HG02588 (cell line): ENCODE measurements around the gene SFMBT1.

Experiments
- ATAC-seq: cut with Tn5 transposase; IDR thresholded peaks from one replicate; pipeline ENCODE4 v1.9.1; 2021; ENCODE audit warnings: mild to moderate bottlenecking, moderate library complexity; ENCODE audit not compliant: unreplicated experiment

The SFMBT1 gene

DNA sequence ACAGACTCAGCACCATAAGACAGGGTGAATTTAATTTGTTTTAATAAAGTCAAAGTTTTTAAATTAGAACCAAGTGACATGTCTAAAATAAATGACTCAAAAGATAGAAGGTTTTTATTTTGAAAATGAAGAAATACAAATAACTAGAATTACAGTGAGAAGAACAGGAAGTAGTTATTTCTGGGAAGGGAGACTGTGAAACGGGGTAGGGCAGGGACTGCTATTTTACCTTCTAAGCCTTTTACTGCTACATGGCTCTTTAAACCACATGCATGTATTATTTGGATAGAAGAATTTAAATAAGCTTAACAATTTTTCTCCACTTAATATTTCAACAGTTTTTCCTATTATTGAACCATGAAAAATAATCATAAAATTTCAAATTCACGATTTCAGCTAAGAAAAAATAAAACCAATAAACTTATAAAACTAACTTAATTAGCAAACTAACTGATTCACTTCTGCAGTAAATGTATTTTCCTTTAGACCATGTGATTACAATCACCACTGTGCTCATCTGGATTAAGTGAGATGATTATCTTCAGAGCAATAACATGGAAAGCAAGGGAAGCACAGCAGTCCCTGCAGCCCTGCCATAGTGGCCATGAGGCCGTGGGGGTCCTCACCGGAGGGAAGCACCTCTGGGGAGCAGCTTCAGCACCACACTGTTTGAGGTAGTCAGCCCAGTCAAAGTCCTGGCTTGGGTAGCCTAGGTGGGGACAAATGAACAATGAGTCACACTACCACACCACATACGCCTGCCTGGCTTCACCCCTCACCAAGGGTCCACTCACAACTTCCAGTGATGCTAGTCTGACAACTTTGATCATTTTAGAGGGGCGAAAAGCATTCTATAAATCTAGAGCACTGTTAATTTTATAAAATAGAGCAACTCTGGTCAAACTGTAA lies 120.2 kb downstream of the SFMBT1 start:
- no peak for ATAC-seq

DNA sequence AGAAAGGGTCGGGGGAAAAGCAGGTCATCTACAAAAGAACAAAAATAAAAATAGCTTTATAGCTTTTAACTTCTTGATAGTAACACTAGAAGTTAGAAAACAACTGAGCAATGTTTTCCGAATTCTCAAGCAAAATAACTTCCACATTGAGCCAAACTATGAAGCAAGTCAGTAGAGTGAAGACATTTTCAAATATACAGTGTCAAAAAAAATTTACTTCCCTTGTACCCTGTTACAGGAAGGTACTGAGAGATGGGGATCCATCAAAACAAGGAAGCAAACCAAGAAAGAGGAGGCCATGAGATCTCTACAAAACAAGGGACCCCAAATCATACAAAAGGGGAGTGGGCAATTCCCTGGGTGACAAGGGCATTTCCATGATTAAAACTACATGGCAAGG lies 121.9 kb downstream of the SFMBT1 start:
- no peak for ATAC-seq

DNA sequence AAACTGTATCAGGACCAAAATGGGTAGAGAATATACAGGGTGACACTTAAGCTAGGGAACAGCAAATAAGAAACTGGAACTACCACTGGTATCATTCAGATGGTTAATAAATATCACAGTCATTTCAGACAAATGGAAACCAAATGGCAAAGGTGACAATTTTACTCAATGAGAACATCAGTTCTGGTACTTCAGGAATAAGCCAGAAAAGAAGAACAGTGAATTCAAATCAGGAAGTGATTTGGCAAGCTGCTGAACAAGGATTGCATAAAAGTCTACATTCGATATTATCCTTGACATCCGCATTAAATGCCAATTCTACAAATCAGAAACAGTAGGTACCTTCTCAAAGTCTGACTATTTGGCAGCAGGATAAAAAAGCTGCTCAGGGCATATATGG lies 125.0 kb downstream of the SFMBT1 start:
- no peak for ATAC-seq

DNA sequence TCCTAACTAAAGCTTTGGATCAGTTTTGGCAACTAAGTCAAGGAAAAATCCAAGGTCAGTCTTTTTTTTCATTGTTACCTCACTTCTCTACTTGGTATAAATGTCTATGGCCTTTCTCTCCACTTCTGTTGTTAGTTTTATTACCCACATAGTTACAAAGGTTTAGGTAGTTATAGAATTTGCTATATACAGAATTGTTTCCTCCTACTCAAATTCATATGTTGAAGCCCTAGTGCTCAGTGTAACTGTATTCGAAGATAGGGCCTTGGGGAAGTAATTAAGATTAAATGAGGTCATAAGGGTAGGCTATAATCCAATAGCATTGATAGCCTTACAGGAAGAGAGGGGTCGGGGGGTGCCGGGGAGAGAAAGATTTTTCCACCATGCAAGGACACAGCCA lies 128.8 kb downstream of the SFMBT1 start:
- ATAC-seq = no peak

DNA sequence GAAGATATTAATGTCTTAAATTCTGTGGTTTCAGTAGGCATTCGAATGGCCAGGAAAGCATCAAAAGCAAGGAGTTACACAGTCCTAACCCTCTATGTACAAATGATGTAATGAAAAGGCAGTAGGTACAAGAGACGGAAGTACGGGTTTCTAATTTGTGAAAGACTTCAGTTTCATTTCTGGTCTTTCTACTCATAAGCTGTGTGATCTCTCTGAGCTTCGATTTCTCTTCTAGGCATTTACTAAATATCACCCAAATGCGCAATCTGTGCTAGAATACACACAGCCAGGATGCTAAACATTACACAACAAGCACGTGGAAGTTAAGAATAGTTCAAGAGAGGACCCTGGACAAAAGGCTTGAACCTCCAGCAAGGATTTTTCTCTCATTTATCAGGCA lies 130.6 kb downstream of the SFMBT1 start:
- ATAC-seq = no peak

DNA sequence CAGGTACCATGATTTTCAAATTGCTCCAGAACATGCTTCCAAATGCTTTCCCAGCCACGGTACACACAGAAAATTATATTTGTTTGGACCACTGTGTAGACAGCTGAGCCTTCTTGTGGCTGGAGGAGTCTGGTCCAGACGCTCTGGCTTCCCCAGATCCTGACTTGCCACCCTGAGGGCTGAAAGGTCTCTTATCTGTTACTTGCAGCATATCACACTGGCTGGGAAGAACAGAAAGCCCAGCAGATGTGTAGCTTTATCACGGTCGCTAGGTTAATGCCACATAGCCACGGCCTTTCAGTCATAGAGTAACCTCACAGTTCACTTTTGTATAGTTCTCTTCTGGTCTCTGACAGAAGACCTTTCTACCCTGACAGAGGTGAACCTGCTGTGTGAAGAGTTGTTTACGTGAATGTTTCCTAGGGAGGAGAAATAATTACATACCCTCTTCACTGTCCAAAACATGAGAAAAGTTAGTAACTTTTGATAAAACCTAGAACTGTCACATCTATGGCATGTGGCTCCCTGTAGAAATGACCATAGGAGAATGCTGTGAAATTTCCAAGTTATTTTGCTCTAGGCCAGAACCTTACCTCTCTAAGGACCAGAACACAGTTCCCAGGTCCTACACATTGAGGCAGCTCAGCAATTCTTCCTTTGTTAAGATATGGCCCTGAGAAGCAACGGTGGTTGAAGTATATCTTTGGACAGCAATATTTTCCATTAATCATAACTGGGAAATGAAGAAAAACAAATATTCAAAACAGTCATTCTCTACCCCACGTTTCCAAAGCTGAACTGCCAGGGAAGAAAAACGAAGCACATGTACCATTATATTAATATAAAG lies 132.8 kb downstream of the SFMBT1 start:
- no peak for ATAC-seq

DNA sequence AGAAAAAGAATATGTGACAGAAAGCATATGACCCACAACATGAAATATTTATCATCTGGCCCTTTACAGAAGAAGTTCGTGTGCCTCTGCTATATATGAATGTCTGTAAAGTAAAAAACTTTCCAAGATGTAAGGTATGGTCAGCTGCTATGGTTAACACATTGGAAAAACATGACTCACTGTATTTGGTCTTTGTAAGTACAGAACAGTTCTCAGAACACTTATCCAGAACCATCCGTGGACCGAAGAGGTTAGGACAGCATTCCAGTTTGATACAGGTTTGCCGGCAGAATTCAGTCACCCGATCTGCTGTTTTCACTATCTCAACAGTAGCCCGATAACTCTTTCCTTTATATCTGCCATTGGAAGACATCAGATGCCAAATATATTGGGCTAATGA lies 135.1 kb downstream of the SFMBT1 start:
- no peak for ATAC-seq

DNA sequence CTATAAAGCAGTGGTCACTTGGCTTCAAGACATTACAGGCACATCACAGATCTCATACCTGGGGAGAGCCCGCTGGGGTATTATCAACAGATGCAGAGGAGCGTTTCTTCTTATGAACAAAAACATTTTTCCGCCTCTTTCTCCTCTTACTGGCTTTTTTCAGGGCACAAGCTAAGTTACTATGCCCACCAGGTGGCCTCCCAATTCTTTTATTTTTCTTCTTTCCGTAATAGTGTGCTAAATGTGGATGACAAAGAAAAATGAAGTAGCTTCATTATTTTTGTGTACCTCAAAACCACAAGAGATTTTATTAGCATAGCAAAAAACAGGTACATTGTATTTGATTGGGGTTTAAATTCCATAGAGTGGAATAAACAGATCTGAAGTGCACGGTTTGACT lies 138.4 kb downstream of the SFMBT1 start:
- no peak for ATAC-seq

DNA sequence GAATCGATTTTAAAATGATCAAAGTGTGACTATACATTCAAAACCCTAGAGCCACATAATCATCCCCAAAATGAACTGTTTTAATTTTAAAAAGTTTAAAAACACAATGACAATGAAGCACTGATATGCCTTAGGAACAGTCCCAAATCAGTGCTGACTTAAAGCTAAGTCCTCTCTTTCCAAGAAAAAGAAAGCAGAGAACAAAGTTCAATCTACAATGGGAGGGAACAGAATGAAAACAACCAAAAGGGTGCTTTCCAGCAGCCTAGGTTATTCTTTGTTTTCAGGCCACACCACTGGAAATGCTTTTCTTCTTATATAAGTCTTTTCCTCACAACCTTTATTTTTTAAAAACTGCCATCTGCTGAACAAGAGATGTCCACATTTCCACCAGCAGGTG lies 141.3 kb downstream of the SFMBT1 start:
- no peak for ATAC-seq

DNA sequence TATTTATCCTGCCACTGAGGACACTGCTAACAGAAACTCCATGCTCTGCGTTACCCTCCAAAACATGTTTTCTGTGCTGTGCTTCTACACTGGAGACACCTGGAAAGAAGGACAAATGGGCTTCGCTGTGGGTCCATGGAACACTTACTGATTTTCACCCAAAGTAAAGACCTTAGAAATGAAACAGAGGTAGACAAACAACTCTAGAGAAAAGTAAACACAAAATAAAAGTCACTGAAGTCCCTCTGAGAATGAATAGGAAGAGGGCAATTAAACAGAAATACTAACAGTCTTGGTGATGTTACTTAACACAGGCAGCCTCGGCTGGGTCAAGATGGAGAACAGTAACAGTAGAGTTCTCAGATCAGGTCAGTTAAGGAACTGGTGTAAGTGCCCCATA lies 141.9 kb downstream of the SFMBT1 start:
- no peak for ATAC-seq

DNA sequence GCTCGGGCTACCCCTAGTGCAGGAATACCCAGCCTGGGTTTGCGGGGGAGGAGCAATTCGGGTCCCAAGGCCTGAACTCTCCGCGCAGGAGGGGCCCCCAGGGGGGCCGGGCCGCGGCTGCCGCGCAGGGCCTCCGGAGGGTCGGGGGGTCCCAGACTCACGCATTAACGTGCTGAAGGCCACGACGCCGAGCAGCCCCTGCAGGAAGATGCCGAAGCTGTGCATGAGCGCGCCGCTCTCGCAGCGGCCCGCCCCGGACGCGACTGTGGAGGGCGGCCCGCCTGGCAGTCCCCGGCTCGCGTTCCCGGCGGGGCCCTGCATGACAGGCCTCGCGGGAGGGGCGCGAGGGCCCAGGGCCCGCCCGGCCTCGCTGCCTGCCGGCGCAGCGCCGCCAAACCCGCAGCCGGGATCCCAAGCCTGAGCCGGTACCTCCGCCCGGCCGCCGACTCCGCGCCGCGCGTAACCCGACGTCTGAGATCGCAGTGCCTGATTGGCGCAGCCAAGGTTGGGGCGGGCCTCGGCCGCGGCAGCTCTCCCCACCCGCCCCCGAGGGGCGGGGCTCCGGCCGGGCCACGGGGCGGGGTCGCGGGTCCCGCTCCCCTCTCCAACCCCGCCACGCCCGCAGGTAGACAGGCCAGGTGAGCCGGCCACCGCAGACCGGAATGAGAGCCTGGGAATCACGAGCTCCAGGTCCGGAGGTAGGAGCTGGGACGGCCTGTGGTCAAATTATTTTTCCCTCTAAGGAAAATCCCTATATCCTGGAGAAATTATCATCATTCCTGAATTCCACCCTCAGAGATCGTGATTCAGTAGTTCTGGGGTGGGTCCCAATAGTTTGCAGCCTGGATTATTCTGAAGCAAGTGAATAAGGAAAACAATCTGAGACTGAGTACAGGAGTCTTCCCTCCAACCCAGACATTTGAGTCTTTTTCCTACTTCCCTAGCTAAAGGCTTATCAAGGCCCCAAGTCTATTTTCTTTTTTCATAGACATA lies 148.4 kb downstream of the SFMBT1 start, which contains the start of gene STIMATE:
Gene STIMATE (minus strand): TSS at position 419 of the 993 bp plus-strand sequence. CDS start 98 bp downstream, at position 321.
- peak; percentile 95 for ATAC-seq

DNA sequence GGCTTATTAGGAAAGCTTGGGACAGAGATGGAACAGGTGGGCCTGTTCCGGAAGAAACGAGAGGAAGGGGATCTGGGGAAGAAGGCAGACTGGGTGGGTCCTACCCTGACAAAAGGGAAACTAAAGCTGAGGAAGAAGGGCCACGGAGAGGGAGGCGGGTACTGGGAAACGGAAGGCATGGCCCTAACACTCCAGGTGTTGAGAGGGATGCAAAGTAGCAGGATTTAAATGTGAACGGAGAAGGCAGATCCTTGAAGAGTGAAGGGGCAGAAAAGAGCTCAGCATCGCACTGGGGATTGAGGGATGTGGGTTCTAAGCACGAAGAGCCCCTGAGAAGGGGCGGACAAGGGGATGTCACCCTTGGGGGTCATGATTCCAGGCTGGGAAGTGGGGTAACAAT lies 149.3 kb downstream of the SFMBT1 start:
- ATAC-seq = no peak

DNA sequence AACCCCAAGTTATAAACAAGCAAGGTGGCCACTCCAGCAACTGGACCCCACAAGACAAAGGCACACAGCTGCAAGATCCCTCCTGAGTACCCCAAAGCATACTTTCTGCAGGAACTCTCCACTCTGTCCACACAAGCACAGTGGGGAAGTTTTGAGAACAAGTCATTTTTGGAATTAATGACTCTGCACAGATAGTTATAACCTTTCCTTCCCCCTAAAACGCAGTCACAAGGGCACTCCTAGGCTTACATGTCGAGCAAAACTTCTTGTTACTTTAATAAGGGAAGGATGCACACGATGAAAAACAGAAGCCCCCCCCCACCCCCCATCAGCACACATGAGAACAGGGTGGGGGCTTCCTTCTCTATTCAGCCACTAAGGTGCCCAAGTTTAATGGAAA lies 149.7 kb downstream of the SFMBT1 start:
- no peak for ATAC-seq

DNA sequence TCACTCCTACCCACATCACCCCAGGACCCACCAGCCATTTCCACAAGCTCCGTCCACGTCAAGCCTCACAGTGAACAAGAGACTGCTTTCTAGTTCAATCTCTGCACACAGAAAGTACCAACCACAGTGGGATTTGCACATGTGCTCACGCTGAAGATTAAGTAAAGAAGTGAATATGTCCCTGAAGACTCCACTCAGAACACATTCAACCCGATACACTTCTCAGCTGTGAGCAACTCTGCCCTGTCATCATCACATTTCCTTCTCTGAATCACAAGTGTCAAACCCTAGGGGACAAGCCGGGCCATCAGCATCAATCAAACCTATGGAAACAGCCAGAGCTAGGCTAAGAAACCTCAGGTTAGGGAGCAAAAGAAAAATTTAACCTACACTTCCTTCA lies 150.5 kb downstream of the SFMBT1 start:
- no peak for ATAC-seq

DNA sequence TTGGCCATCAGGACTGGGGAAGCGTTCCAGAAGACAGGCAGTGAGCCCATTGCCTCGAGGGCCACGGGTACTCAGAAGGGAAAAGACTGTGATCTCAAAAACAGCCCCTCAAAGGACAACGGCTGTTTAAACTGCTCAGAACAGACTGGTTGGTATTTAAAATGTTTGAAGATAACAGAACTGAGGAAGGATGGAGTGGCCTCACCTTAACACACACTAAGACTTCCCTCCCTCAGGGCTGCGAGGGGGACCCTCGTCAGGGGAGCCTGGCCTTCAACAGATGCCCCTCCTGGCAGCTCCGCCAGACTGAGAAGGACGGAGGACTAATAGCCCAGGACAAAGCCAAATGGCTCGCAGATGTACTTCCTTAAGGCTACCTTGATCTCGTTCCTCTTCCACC lies 151.1 kb downstream of the SFMBT1 start:
- ATAC-seq = no peak

DNA sequence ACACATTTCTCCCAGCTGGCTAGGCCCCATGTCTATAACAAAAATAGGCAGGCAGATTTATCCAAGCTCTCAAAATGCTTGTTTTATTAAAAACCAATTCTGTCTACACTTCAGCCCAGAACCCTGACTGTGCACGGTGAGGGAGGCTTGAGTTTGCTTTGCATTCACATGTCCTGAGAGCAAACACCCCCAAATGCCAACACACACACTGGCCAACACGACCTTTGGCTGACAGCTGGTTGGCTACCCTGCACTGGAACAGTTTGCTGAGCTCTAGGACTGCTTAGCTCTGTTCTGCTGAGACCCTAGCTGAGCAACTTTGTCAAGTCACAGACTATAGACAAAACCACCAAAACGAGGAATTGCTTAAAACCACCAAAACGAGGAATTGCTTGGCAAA lies 152.2 kb downstream of the SFMBT1 start:
- no peak for ATAC-seq

DNA sequence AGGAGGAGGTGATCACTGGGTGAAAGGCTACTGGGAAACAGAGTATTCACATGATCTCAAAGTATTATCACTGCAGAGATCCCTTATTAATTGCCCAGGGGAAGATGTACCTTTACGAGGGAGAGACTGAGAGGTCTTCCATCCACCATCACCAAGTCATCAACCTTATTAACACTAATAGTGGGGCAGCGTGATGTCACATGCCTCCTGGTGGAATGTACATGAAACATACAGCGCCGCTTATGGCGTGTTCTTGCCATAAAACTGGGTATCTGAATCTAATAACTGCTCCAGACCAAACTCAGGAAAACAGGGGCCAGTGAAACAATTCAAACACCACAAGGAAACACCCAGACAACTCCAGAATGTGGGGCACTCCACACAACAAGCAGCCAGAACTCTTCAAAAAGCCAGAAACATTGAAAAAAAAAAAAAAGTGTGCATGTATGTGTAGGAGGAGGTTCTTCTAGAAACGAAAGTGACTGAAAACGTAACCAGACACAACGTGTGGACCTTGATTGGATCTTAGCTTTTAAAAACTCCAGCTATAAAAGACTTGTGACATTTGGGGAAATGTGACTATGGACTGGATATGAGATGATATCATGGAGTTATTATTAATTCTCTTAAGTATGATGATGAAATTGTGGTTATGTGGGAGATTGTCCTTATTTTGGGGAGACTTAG lies 153.1 kb downstream of the SFMBT1 start:
- ATAC-seq = no peak

DNA sequence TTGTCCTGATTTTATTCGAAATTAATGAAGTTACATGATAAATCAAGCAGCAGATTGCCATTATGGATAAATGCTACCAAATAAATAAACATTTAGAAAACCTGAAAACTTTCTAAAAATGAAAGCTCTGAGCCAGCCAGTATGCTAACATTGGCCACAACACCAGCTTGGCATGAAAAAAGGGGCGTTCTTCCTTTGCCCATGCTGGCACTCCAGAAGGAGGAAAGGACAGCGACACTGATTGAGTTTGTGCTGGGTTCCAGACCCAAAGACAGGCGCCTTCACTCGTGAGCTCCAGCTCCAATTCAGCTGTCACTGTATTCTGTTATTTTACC lies 153.6 kb downstream of the SFMBT1 start:
- no peak for ATAC-seq

DNA sequence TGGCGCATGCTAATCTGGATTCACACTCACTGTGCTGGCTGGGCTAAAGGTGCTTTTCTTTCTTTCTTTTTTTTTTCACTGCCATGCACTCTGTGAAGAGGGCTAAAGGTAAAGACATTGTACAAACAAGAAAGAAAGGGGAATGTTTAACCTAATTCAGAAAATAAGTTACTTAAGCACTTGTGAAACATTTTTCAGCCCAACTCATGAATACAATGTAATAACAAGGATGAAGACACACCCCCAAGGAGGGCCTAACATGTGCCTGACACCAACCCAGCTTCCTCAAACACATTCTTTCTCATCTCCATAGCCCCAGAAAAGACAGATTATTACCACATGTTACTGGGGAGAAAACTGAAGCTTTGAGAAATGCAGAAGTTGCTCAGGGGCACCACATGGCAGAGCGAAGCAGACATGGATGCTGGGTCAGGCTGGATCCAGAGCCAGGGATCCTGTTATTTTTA lies 154.2 kb downstream of the SFMBT1 start:
- ATAC-seq = no peak

DNA sequence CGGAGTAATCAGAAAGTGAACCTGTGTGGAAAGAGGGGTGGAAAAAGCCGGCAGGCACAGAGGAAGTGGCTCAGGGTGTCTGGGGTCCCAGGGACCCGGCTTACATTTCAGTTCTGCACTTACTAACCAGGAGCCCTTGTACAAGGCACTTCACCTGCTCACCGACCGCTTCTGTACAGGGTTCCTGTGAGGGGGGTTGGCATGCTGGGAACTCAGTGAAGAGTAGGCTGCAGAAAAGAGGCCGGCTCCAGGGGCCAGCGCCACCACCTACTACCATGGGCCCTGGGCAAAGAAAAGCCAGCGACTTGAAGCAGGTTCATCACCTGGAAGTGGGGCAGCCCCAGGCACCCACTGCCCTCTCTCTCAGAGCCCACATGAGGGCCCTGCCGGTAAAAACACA lies 154.7 kb downstream of the SFMBT1 start:
- no peak for ATAC-seq
